ENCODE measurements around the gene PEAR1.

PEAR1 gene
- long read RNA-seq, result 0 reads

GRCh38 chr1:156893048-156893953 is at the start of gene PEAR1:
Gene PEAR1, plus strand, starts transcription at chr1:156893718. Its CDS starts 10,209 bp downstream, at chr1:156903927.
- TF ChIP-seq REST (IDR thresholded peaks at IDR 0.05; ENCODE audit: insufficient replicate concordance, low read depth), result peak; percentile 28
- no peak for TF ChIP-seq SPI1 (IDR thresholded peaks at IDR 0.05; ENCODE audit: borderline replicate concordance, low read depth)
- H3K4me3 ChIP-seq (replicated peaks; ENCODE audit: insufficient read depth, low read length), result no peak within 1 kb of the TSS
- DNase-seq (ENCODE audit: low read depth in 1 of 2, low spot score in 1 of 2), result no peak
- peaks cover 30% of the 10 kb centered on the region for H3K27me3 ChIP-seq (ENCODE audit: insufficient read depth, poor library complexity, severe bottlenecking)
- H3K27ac ChIP-seq (replicated peaks), result no peak within 1 kb of the TSS

GRCh38 chr1:156844102-156844501 is 49.4 kb upstream of the PEAR1 start:
- peaks cover 60% of the 10 kb centered on the region for H3K27me3 ChIP-seq (ENCODE audit: insufficient read depth, poor library complexity, severe bottlenecking)
- TF ChIP-seq POLR2AphosphoS5 (IDR thresholded peaks at IDR 0.05; ENCODE audit: low read depth), result no peak
- no peak for TF ChIP-seq SPI1 (IDR thresholded peaks at IDR 0.05; ENCODE audit: borderline replicate concordance, low read depth)
- no peak for TF ChIP-seq GABPA (IDR thresholded peaks at IDR 0.05; ENCODE audit: low read depth)
- TF ChIP-seq REST (IDR thresholded peaks at IDR 0.05; ENCODE audit: insufficient replicate concordance, low read depth), result no peak
- TF ChIP-seq CTCF (IDR thresholded peaks at IDR 0.05; ENCODE audit: insufficient read depth, low read length), result no peak
- DNase-seq (ENCODE audit: low read depth in 1 of 2, low spot score in 1 of 2), result no peak
- no peak overlapping the region for H3K4me3 ChIP-seq (replicated peaks; ENCODE audit: insufficient read depth, low read length)
- H3K27ac ChIP-seq (replicated peaks), result no peak overlapping the region

GRCh38 chr1:156844638-156845037 is 48.9 kb upstream of the PEAR1 start:
- H3K27ac ChIP-seq (replicated peaks), result no peak overlapping the region
- peaks cover 58% of the 10 kb centered on the region for H3K27me3 ChIP-seq (ENCODE audit: insufficient read depth, poor library complexity, severe bottlenecking)
- DNase-seq (ENCODE audit: low read depth in 1 of 2, low spot score in 1 of 2), result no peak
- no peak for TF ChIP-seq CTCF (IDR thresholded peaks at IDR 0.05; ENCODE audit: insufficient read depth, low read length)
- no peak for TF ChIP-seq POLR2AphosphoS5 (IDR thresholded peaks at IDR 0.05; ENCODE audit: low read depth)
- TF ChIP-seq GABPA (IDR thresholded peaks at IDR 0.05; ENCODE audit: low read depth), result no peak
- TF ChIP-seq SPI1 (IDR thresholded peaks at IDR 0.05; ENCODE audit: borderline replicate concordance, low read depth), result no peak
- TF ChIP-seq REST (IDR thresholded peaks at IDR 0.05; ENCODE audit: insufficient replicate concordance, low read depth), result no peak
- no peak overlapping the region for H3K4me3 ChIP-seq (replicated peaks; ENCODE audit: insufficient read depth, low read length)
